Renal pelvis (tissue), 4 donors: ENCODE results near the gene TMEM242. TPM values are rescaled to one million over a fixed set of nuclear protein-coding genes. Genes with fewer than 3 reads are reported as not detected.
A peak's percentile ranks its signal among the peaks of the same experiment; 100 is the strongest.

ENCODE experiments used
- DNase-seq: peaks from one replicate; pipeline ENCODE4 v3.0.0-alpha.2; 2013
- polyA plus RNA-seq, 3 donors: library from polyadenylated mRNA; unstranded; fragments of 120-200 nt; gene quantifications; one replicate each; pipeline ENCODE4 v1.2.1, GENCODE V29; 2013; ENCODE audit not compliant: insufficient read length in 3 of 3

The TMEM242 gene
- polyA plus RNA-seq, 3 donors = 12.2 to 13.9 (median 13.8) TPM

DNA sequence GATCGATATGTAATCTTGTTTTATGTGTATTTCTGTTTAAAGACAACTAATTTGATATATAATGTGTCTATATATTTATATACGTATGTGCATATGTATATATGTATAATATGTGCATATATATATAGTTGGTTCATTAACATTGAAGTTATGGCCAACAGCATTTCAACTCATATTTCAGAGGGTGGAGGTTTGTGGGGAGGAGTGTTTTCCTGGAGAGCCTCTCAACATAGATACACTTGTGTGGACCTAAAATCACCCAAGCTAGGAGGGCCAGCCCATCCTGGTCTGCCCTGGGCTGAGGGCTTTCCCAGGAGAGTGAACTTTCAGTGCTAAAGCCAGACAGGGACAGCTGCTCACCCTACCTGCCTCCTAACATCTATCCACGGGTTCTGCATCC, 68.8 kb downstream of the TMEM242 start:
- no peak for DNase-seq

DNA sequence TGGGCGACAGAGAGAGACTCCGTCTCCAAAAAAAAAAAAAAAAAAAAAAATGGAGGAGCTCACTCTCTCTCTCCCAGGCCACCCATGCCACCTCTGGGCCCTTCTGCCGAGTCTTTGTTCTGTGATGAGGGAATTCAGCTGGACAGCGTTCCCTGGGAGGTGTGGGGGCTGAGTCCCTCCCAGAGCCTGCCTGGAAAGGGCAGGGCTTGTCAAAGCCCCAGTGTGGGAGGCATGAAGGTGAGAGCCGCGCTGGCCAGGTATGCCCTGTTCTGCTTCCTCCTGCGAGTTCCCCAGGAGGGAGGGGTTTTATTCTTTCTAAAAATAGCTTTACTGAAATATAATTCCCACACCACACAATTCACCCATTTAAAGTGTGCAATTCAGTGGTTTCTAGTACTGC, 69.6 kb downstream of the TMEM242 start:
- DNase-seq = no peak

DNA sequence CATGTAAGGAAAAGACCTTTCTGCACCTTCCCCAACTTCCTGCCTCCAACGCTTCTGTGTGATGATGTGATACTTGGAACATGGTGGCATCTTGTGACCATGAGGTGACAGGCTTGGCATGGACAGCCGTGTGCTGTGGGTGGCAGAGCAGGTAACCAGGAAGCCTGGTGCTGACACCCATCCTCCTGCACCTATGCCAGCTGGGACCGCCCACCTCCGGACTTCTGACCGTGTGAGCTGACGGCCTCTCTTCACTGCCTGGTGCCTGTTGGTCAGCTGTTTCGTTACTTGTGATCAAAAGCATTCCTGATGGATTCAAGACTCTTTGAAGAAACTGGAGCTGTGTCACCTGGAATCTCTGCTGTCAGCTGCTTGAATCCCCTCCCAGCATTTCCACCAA, 70.3 kb downstream of the TMEM242 start:
- no peak for DNase-seq

DNA sequence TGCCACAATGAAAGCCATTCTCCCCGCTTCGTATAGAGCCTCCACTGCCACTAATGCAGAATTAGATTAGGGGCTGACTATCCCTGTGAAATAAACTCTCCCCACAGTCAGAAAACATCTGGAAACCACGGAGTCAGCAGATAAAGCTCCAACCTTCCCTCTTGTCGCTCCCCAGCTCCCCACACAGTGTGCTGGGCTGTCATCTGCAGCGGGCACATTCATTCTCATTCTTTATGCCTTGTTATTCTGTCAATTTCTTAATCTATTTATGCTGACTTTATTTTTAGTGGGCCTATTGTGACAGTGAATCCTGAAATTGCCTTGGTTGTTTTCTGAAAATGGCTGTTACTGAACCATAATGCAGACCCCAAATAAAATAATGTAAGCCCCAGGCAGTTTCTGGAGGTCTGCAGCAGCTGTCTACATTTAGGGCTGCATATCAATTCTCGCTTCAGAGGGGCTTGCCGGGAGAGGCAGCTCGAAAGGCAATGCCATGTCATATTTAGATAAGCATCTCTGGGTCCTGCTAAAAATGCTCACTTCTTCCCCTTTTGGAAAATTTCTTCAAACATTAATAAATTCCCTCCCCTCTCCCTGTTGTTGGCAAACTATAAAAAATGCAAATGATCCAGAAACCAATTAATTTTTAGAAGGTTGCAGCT, 71.6 kb downstream of the TMEM242 start:
- no peak for DNase-seq

GRCh38 chr6:157249826-157250225, 73.5 kb downstream of the TMEM242 start:
- DNase-seq = no peak

DNA sequence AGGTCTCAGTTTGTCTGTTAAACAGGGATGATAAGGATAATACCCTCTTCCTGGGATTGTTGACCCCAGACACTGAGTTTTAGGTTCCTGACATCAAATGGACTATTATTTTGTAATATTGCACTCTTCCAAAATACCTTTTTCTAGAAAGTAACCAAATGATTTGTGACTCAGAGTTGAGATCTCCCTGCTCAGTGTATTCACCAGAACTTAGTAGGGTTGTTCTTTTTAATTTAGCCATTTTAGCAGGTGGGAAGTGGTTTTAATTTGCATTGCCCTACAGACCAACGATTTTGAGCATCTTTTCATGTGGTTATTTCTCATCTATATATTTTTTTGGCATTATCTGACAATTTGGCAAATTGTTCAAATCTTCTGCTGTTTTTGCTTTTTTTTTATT, 75.1 kb downstream of the TMEM242 start:
- no peak for DNase-seq

GRCh38 chr6:157246771-157247484, 76.4 kb downstream of the TMEM242 start:
- DNase-seq = no peak

- no peak for DNase-seq
Measured at GRCh38 chr6:157246048-157246630, 77.2 kb downstream of the TMEM242 start.

DNA sequence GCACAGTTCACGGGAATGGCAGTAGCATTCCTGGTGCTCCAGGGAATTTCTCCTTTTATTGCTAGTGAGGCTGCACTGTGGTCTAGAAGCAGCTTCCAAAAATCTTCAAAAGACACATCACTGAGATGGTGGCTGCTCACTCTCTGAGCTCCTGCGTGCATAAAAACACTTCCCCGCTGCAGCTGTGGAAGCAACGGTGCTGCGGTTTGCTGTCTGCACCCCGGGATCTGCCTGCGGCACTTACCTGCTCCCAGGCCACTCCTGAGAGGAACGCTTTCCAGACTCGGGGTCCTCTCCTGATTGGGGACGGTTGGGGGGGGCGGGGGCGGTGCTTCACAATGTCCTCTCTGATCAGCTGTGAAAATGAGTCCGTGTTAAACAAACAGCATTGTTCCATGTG, 77.9 kb downstream of the TMEM242 start:
- no peak for DNase-seq

- no peak for DNase-seq
Measured at GRCh38 chr6:157244780-157245179, 78.5 kb downstream of the TMEM242 start.

DNA sequence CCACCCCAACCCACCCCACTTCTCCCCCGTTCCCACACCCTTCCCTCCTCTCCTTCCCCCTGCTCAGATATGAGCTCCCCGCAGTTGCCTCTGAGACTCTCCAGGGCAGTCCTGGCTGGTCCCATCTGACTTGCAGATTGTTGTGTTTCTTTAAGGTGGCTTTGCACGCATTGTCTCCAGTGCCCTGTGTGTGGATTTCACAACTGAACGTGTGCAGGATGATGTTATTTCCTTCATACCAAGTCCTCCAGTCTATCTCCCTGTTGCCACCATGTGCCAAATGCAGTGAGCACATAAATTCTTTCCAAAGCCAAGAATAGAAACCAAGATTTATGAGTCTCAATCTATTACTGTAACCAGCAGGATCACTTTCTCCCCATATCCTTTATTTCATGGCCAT, 79.1 kb downstream of the TMEM242 start:
- DNase-seq = no peak

DNA sequence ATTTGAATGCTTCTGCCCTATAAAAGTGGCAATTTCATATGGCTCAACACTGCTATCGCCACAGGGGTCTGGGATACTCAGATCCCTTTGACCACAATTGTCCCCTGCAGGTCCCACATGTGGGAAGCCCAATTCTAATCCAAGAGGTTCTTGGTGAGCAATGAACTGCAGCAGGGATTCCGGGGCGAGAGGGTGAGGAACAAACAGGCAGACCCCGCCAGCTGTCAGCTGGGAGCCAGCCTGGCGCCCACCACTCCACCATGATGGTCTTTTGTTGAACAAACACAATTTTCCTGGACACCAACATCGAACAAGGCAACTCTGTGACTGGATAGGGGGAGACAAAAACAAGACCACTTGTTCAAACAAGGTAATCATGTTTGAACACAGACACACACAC, 80.5 kb downstream of the TMEM242 start:
- no peak for DNase-seq

GRCh38 chr6:157240960-157241311, 82.4 kb downstream of the TMEM242 start:
- DNase-seq = no peak

DNA sequence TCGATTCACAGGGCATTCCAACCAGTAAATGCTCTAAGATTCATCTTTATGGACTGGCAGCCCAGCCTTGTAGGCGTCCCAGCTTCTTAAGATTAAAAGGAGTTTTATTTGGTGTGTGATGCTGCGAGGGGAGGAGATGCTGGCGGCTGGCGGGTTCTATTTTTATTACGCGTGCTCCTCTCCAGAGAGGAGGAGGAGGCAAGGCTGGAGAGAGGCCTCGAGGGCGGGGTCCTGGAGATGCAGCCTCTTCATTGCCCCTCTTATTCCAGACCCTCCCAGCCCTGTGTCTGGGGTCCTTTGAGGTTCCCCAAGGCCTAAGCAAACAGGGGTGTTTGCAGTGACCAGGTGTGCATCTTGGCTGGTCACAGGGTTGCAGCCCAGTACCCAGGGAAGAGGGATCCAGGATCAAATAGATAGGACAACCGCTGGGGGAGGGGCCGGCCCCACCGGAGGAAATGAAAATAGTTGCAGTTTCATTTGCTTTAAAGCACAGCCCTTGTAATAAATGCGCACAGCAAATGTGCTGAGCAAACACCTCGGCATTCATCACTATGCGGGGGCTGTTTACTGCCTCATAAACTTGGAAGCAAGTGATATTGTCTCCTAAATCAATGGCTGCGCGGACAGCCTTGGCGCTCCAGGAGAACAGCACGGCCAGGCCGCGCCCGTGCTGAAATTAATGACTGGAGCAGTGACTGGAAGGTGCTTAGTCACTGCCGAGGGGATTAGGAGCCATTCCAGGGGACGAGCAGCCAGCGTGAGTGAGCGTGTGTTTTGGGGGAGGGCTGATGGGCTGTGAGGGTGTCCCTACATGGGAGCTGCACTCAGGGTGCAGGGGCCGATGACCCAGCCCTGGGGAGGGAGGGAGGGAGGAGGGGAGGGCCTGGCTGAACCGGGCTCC, 83.0 kb downstream of the TMEM242 start:
- DNase-seq = peak; percentile 83

- no peak for DNase-seq
Measured at GRCh38 chr6:157239671-157240058, 83.7 kb downstream of the TMEM242 start.

Other genes starting within 250 kb of the TMEM242 start
- 10 to 100 TPM; 19.1 to 24.5 (median 21.2) TPM for gene ZDHHC14, start 57.7 kb upstream of the TMEM242 start, polyA plus RNA-seq